H1 (cell line): ENCODE measurements around the gene CAMK2G.

Experiments used
- SP1 ChIP-seq: IDR thresholded peaks from 2 replicates; pipeline ENCODE4 v1.6.1; 2011; ENCODE audit warnings: low read depth, low read length
- TF ChIP-seq, protein P1 (sequence below): IDR thresholded peaks from 2 replicates; pipeline ENCODE4 v1.6.1; 2012; ENCODE audit warnings: inconsistent platforms

DNA sequence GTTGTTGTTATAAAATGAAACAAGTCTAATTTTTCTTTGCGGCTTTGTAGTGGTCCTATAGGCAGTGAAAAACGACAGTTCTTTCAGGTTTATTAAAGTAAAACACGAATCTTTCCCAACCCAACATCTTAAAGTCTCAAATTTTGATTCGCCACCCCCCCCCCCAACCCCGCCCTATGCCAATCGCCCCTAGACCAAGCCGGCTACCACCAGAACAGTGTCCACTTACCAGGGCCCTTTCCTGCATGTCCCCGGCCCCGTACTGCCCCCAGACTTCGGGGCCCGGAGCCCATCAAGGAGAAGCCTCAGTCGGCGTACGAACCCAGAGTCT lies 92.8 kb downstream of the CAMK2G start:
- TF ChIP-seq SP1: no peak
- TF ChIP-seq, protein P1, sequence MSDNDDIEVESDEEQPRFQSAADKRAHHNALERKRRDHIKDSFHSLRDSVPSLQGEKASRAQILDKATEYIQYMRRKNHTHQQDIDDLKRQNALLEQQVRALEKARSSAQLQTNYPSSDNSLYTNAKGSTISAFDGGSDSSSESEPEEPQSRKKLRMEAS: no peak
